GM12892 (cell line): ENCODE measurements around the gene TRAF3.

Source experiments
- POLR2A ChIP-seq: IDR thresholded peaks from 2 replicates; pipeline ENCODE4 v1.6.1; 2011; ENCODE audit warnings: low read depth, low read length, control low read depth
- POLR2AphosphoS5 ChIP-seq: IDR thresholded peaks from 2 replicates; pipeline ENCODE4 v1.6.1; 2011; ENCODE audit warnings: low read depth, low read length, control low read depth
- TAF1 ChIP-seq: IDR thresholded peaks from 2 replicates; pipeline ENCODE4 v1.6.1; 2011; ENCODE audit warnings: low read depth, mild to moderate bottlenecking, control low read depth, low read length, borderline replicate concordance

DNA sequence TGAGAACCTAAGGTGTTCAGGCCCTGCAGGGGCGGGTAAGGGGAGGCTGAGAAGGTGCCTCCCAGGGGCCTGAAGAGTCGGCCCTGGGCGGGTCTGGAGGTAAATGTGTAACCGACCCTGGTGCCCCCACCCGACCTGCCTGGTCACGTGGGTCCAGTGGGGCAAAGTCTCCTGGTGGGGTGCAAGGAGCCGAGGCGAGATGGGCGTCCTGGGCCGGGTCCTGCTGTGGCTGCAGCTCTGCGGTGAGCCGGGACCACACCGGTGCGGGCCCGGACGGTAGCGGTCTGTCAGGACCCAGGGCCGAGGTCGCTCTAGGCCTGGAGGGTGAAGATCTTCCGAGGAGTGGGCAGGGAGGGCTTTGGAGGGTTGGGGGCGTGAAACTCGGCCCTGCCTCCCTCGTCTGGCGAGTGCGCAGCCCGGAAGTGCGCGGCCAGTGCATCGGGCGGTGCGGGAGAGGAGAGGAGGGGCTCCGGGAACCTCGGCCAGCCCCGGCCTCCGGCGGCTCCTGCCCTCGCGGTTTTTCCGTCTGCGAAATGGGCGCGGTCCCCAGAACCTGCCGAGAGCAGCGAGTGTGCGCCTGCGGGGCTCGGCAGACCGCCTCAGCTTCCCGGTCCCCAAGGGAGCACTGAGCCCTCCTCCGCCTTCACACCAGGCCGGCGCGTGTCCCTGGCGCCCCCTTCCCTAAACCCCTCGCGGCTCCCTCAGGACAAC lies 145.4 kb downstream of the TRAF3 start, which contains the start of gene AMN:
- no peak for TF ChIP-seq POLR2A
- TF ChIP-seq POLR2AphosphoS5: no peak
- no peak for TF ChIP-seq TAF1
